ENCODE measurements around the gene SHISAL1.

DNA sequence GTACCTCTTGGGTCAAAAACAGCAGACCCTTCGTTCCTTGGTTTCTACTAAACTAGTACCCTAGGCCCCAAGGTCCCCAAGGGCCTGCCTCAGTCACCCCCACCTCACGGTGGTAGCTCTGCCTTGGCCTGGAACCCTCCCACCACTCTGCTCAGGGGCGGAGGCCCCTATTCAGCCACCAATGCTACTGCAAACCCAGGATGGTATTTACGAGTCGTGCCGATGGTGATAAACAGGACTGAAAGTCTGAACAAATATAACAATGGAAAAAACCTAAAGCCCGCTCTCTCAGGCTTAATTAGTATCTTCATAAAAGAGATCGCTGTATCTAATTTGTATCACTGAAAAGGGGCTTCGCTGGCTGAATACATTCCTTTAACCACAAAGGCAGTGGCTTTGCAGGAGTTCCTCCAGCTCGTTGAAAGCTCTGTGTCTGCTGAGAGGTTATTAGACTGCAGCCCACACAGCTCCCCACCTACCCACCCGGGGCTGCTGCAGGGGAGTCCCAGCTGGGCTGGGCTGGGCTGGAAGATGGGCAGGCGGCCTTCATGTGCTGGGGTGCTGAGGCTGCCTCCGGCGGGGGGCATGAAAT is 15.2 kb downstream of the SHISAL1 start:
- TF ChIP-seq POLR2A (IDR thresholded peaks at IDR 0.05; ENCODE audit: low read depth, low read length) (no peak), POLR2AphosphoS5 (IDR thresholded peaks at IDR 0.05; ENCODE audit: low read depth, low read length) (no peak), PAX5 (IDR thresholded peaks at IDR 0.05; ENCODE audit: insufficient read depth, low read length, severe bottlenecking) (no peak)
